ENCODE results near the gene SLC9B2. TPM values are rescaled to one million over a fixed set of nuclear protein-coding genes. Genes with fewer than 3 reads are reported as not detected.

The SLC9B2 gene
- total RNA-seq, 1 experiment from 2014 or later, result 22.1 TPM

DNA sequence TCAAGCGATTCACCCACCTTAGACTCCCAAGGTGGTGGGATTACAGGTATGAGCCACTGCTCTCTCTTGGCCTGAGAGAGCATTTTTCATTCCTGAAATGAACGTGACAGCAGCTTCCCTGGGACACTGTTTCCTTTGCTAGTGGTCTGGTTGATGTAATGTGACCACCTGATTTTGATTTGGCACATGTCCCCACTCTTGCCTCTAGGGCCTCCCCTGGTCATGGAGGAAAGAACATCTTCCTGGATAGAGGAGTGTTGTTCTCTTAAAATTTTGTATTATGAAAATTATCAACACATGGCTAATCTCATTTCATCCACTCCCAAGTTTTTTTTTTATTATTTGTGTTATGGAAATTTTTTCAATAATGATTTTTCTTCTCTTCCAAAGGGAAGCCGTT, 23.8 kb downstream of the SLC9B2 start:
- no peaks in the 10 kb centered on the region for H3K27me3 Mint-ChIP-seq (ENCODE audit: insufficient read depth, unreplicated experiment)
- no peak overlapping the region for H3K4me3 Mint-ChIP-seq (ENCODE audit: unreplicated experiment)
- Histone ChIP-seq H3K36me3 (ENCODE audit: control insufficient read depth, insufficient read depth, low read length) (no peaks in the 10 kb centered on the region), H3K4me1 (no peaks in the 10 kb centered on the region), H3K9me3 (no peaks in the 10 kb centered on the region), H3K4me3 (ENCODE audit: low read depth, low read length) (no peak overlapping the region), H3K27me3 (replicated peaks; ENCODE audit: control insufficient read depth, insufficient read depth, low read length) (no peaks in the 10 kb centered on the region)
- no peaks in the 10 kb centered on the region for H3K36me3 Mint-ChIP-seq (ENCODE audit: insufficient read depth, unreplicated experiment)
- ChIA-PET CTCF (no interaction called here), POLR2A (no interaction called here)
- no peak for DNase-seq
- no peak overlapping the region for H3K27ac Mint-ChIP-seq (ENCODE audit: unreplicated experiment)
- H3K4me1 Mint-ChIP-seq (ENCODE audit: low read depth, unreplicated experiment), result no peaks in the 10 kb centered on the region
- BruUV-seq (replicated peaks), result no TSS peak
- H3K9me3 Mint-ChIP-seq (ENCODE audit: unreplicated experiment), result no peaks in the 10 kb centered on the region
- intact Hi-C loops (cut with micrococcal nuclease; ENCODE audit: unreplicated experiment), result no loop called here
- TF ChIP-seq, protein P1, sequence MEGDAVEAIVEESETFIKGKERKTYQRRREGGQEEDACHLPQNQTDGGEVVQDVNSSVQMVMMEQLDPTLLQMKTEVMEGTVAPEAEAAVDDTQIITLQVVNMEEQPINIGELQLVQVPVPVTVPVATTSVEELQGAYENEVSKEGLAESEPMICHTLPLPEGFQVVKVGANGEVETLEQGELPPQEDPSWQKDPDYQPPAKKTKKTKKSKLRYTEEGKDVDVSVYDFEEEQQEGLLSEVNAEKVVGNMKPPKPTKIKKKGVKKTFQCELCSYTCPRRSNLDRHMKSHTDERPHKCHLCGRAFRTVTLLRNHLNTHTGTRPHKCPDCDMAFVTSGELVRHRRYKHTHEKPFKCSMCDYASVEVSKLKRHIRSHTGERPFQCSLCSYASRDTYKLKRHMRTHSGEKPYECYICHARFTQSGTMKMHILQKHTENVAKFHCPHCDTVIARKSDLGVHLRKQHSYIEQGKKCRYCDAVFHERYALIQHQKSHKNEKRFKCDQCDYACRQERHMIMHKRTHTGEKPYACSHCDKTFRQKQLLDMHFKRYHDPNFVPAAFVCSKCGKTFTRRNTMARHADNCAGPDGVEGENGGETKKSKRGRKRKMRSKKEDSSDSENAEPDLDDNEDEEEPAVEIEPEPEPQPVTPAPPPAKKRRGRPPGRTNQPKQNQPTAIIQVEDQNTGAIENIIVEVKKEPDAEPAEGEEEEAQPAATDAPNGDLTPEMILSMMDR (IDR thresholded peaks at IDR 0.05; ENCODE audit: insufficient read depth in 1 of 2, low read depth in 1 of 2, low read length in 1 of 2, severe bottlenecking in 1 of 2, unreplicated experiment in 1 of 2), result no peak

- no TSS peak for BruUV-seq (replicated peaks)
- no peaks in the 10 kb centered on the region for H3K27me3 Mint-ChIP-seq (ENCODE audit: insufficient read depth, unreplicated experiment)
- H3K4me3 Mint-ChIP-seq (ENCODE audit: unreplicated experiment), result no peak overlapping the region
Observed at GRCh38 chr4:103052145-103052544, 24.4 kb downstream of the SLC9B2 start.

GRCh38 chr4:103050736-103051436, 25.7 kb downstream of the SLC9B2 start:
- no peaks in the 10 kb centered on the region for H3K9me3 ChIP-seq
- ChIA-PET CTCF (no interaction called here), POLR2A (no interaction called here)
- no peak overlapping the region for H3K4me3 ChIP-seq (ENCODE audit: low read depth, low read length)
- BruUV-seq (replicated peaks), result no TSS peak
- no peak for DNase-seq
- H3K36me3 ChIP-seq (ENCODE audit: control insufficient read depth, insufficient read depth, low read length), result no peaks in the 10 kb centered on the region
- TF ChIP-seq, protein P1 (IDR thresholded peaks at IDR 0.05; ENCODE audit: insufficient read depth in 1 of 2, low read depth in 1 of 2, low read length in 1 of 2, severe bottlenecking in 1 of 2, unreplicated experiment in 1 of 2), result no peak
- Mint-ChIP-seq H3K36me3 (ENCODE audit: insufficient read depth, unreplicated experiment) (no peaks in the 10 kb centered on the region), H3K27ac (ENCODE audit: unreplicated experiment) (no peak overlapping the region), H3K4me3 (ENCODE audit: unreplicated experiment) (no peak overlapping the region), H3K9me3 (ENCODE audit: unreplicated experiment) (no peaks in the 10 kb centered on the region), H3K4me1 (ENCODE audit: low read depth, unreplicated experiment) (no peaks in the 10 kb centered on the region), H3K27me3 (ENCODE audit: insufficient read depth, unreplicated experiment) (no peaks in the 10 kb centered on the region)
- no peaks in the 10 kb centered on the region for H3K27me3 ChIP-seq (replicated peaks; ENCODE audit: control insufficient read depth, insufficient read depth, low read length)
- intact Hi-C loops (cut with micrococcal nuclease; ENCODE audit: unreplicated experiment), result no loop called here
- H3K4me1 ChIP-seq, result no peaks in the 10 kb centered on the region

More at GRCh38 chr4:103052145-103052544, 24.4 kb downstream of the SLC9B2 start:
- Histone ChIP-seq H3K27me3 (replicated peaks; ENCODE audit: control insufficient read depth, insufficient read depth, low read length) (no peaks in the 10 kb centered on the region), H3K4me1 (no peaks in the 10 kb centered on the region), H3K4me3 (ENCODE audit: low read depth, low read length) (no peak overlapping the region), H3K36me3 (ENCODE audit: control insufficient read depth, insufficient read depth, low read length) (no peaks in the 10 kb centered on the region), H3K9me3 (no peaks in the 10 kb centered on the region)
- DNase-seq, result no peak
- H3K4me1 Mint-ChIP-seq (ENCODE audit: low read depth, unreplicated experiment), result no peaks in the 10 kb centered on the region
- H3K36me3 Mint-ChIP-seq (ENCODE audit: insufficient read depth, unreplicated experiment), result no peaks in the 10 kb centered on the region
- CTCF ChIA-PET, result interaction anchor here (0.7 kb wide), 1 partner anchor 49 kb away, joined by 3 read pairs; no protein-coding TSS in a partner anchor
- no peak overlapping the region for H3K27ac Mint-ChIP-seq (ENCODE audit: unreplicated experiment)
- intact Hi-C loops (cut with micrococcal nuclease; ENCODE audit: unreplicated experiment), result no loop called here
- TF ChIP-seq, protein P1 (IDR thresholded peaks at IDR 0.05; ENCODE audit: insufficient read depth in 1 of 2, low read depth in 1 of 2, low read length in 1 of 2, severe bottlenecking in 1 of 2, unreplicated experiment in 1 of 2), result no peak
- POLR2A ChIA-PET, result interaction anchor here (0.5 kb wide), 1 partner anchor 183 kb away, joined by 3 read pairs; no protein-coding TSS in a partner anchor
- H3K9me3 Mint-ChIP-seq (ENCODE audit: unreplicated experiment), result no peaks in the 10 kb centered on the region

All from Caco-2 (cell line).